Mesenchymal stem cell (in vitro differentiated cells and primary cell): ENCODE measurements around the gene PDZK1IP1.

Source experiments
- DNase-seq: peaks from one replicate; pipeline ENCODE4 v3.0.0-alpha.2; 2013
- H2AFZ ChIP-seq: one replicate; pipeline ENCODE4 v1.6.1; 2013; ENCODE audit warnings: low read depth, mild to moderate bottlenecking, control low read depth, inconsistent platforms, low read length, moderate library complexity
- H2AK5ac ChIP-seq: 2 replicates; pipeline ENCODE4 v1.6.1; 2013; ENCODE audit warnings: low read length, moderate library complexity, mild to moderate bottlenecking, inconsistent platforms; ENCODE audit not compliant: severe bottlenecking
- H2BK120ac ChIP-seq: one replicate; pipeline ENCODE4 v1.6.1; 2013; ENCODE audit warnings: low read depth, mild to moderate bottlenecking, inconsistent platforms, low read length, moderate library complexity
- H2BK12ac ChIP-seq, 2 experiments: one replicate each; pipeline ENCODE4 v1.6.1; 2013; ENCODE audit warnings: inconsistent platforms in 2 of 2, low read length in 2 of 2, mild to moderate bottlenecking in 2 of 2, moderate library complexity in 2 of 2, control low read depth in 1 of 2
- H2BK15ac ChIP-seq: one replicate; pipeline ENCODE4 v1.6.1; 2013; ENCODE audit warnings: mild to moderate bottlenecking, low read depth, inconsistent platforms; ENCODE audit not compliant: poor library complexity, severe bottlenecking
- H2BK5ac ChIP-seq: 2 replicates; pipeline ENCODE4 v1.6.1; 2013; ENCODE audit warnings: low read depth, mild to moderate bottlenecking, low read length, control low read depth, inconsistent platforms; ENCODE audit not compliant: poor library complexity, severe bottlenecking
- H3K14ac ChIP-seq, 2 experiments: one replicate each; pipeline ENCODE4 v1.6.1; 2013; ENCODE audit warnings: inconsistent platforms in 2 of 2, low read length in 2 of 2, control low read depth in 1 of 2, mild to moderate bottlenecking in 1 of 2, moderate library complexity in 1 of 2
- H3K18ac ChIP-seq, 2 experiments: one replicate each; pipeline ENCODE4 v1.6.1; 2013; ENCODE audit warnings: inconsistent platforms in 2 of 2, low read length in 2 of 2, control low read depth in 1 of 2, low read depth in 1 of 2, mild to moderate bottlenecking in 1 of 2
- H3K23ac ChIP-seq, 2 experiments: one replicate each; pipeline ENCODE4 v1.6.1; 2013; ENCODE audit warnings: inconsistent platforms in 2 of 2, low read length in 2 of 2, mild to moderate bottlenecking in 2 of 2, moderate library complexity in 2 of 2, control low read depth in 1 of 2
- H3K27ac ChIP-seq: 2 replicates; pipeline ENCODE4 v1.5.1; 2013; ENCODE audit warnings: mild to moderate bottlenecking, moderate library complexity, low read length, control low read depth, inconsistent platforms; ENCODE audit not compliant: poor library complexity, severe bottlenecking
- H3K27me3 ChIP-seq, 2 experiments: 2 replicates each; pipeline versions ENCODE4 v1.6.1 to v1.7.0; 2013; ENCODE audit warnings: low read length in 2 of 2, mild to moderate bottlenecking in 2 of 2, moderate library complexity in 2 of 2, control low read depth in 1 of 2, inconsistent platforms in 1 of 2; ENCODE audit not compliant: control insufficient read depth in 1 of 2, insufficient read depth in 1 of 2
- H3K36me3 ChIP-seq, 2 experiments: 2 replicates each; pipeline versions ENCODE4 v1.6.1 to v1.7.0; 2013; ENCODE audit warnings: low read length in 2 of 2, control low read depth in 1 of 2, inconsistent platforms in 1 of 2, low read depth in 1 of 2, mild to moderate bottlenecking in 1 of 2; ENCODE audit not compliant: insufficient read depth in 2 of 2, control insufficient read depth in 1 of 2
- H3K4ac ChIP-seq, 2 experiments: one replicate each; pipeline ENCODE4 v1.6.1; 2013; ENCODE audit warnings: inconsistent platforms in 2 of 2, low read length in 2 of 2, mild to moderate bottlenecking in 2 of 2, moderate library complexity in 2 of 2, control low read depth in 1 of 2, low read depth in 1 of 2
- H3K4me1 ChIP-seq: 2 replicates; pipeline ENCODE4 v1.6.1; 2013; ENCODE audit warnings: low read depth, low read length, control low read depth; ENCODE audit not compliant: control insufficient read depth, insufficient read depth
- H3K4me2 ChIP-seq: 2 replicates; pipeline ENCODE4 v1.6.1; 2013; ENCODE audit warnings: low read length, mild to moderate bottlenecking, inconsistent platforms; ENCODE audit not compliant: poor library complexity, severe bottlenecking
- H3K4me3 ChIP-seq, 2 experiments: 2 replicates each; pipeline versions ENCODE4 v1.5.1 to v1.7.0; 2013; ENCODE audit warnings: low read length in 2 of 2, mild to moderate bottlenecking in 2 of 2, control low read depth in 1 of 2, low read depth in 1 of 2; ENCODE audit not compliant: insufficient read depth in 1 of 2
- H3K79me1 ChIP-seq: replicated peaks from 2 replicates; pipeline ENCODE4 v1.6.1; 2013; ENCODE audit warnings: mild to moderate bottlenecking, control low read depth, low read length, inconsistent platforms; ENCODE audit not compliant: poor library complexity, severe bottlenecking
- H3K9ac ChIP-seq: 2 replicates; pipeline ENCODE4 v1.7.0; 2013; ENCODE audit warnings: mild to moderate bottlenecking, low read length, moderate library complexity
- H3K9me3 ChIP-seq: 2 replicates; pipeline ENCODE4 v1.7.0; 2013; ENCODE audit warnings: mild to moderate bottlenecking, low read length; ENCODE audit not compliant: control insufficient read depth
- H4K8ac ChIP-seq: one replicate; pipeline ENCODE4 v1.6.1; 2013; ENCODE audit warnings: inconsistent platforms, mild to moderate bottlenecking, low read length, moderate library complexity
- H4K91ac ChIP-seq: one replicate; pipeline ENCODE4 v1.6.1; 2013; ENCODE audit warnings: mild to moderate bottlenecking, low read length, inconsistent platforms
- WGBS: methylation state at CpG from one replicate; pipeline ENCODE4 v1.1.7; 2013; ENCODE audit warnings: mixed read lengths; 5-methylcytosine and 5-hydroxymethylcytosine counted together

PDZK1IP1 gene

GRCh38 chr1:47210666-47211065 lies 20.8 kb upstream of the PDZK1IP1 start:
- Histone ChIP-seq H3K9me3 (no peaks in the 10 kb centered on the region), H2BK5ac (no peak overlapping the region), H3K36me3 (no peaks in the 10 kb centered on the region), H3K4ac (no peak overlapping the region), H3K27me3 (peaks cover 4 to 21% of the 10 kb centered on the region in 2 experiments), H2AK5ac (no peak overlapping the region), H4K91ac (no peak overlapping the region), H3K23ac (no peak overlapping the region), H3K27ac (no peak overlapping the region), H3K4me3 (no peak overlapping the region), H4K8ac (no peak overlapping the region), H2BK12ac (no peak overlapping the region), H3K18ac (no peak overlapping the region), H2BK120ac (no peak overlapping the region), H2AFZ (no peak overlapping the region), H3K9ac (no peak overlapping the region), H2BK15ac (no peak overlapping the region), H3K4me2 (no peak overlapping the region), H3K79me1 (no peaks in the 10 kb centered on the region), H3K4me1 (peaks cover 17% of the 10 kb centered on the region), H3K14ac (no peak overlapping the region)
- 90% methylated on average over 3 of the region's 3 CpGs for WGBS
- no peak for DNase-seq

GRCh38 chr1:47209725-47210325 lies 20.0 kb upstream of the PDZK1IP1 start:
- Histone ChIP-seq H2BK120ac (no peak overlapping the region), H2BK5ac (no peak overlapping the region), H2BK15ac (no peak overlapping the region), H3K4me2 (no peak overlapping the region), H3K27ac (no peak overlapping the region), H3K23ac (no peak overlapping the region), H3K9me3 (no peaks in the 10 kb centered on the region), H3K4me3 (no peak overlapping the region), H2BK12ac (no peak overlapping the region), H3K9ac (no peak overlapping the region), H4K91ac (no peak overlapping the region), H3K36me3 (no peaks in the 10 kb centered on the region), H2AFZ (no peak overlapping the region), H4K8ac (no peak overlapping the region), H3K18ac (no peak overlapping the region), H2AK5ac (no peak overlapping the region), H3K27me3 (peaks cover 8 to 23% of the 10 kb centered on the region in 2 experiments), H3K79me1 (no peaks in the 10 kb centered on the region), H3K14ac (no peak overlapping the region), H3K4me1 (peaks cover 17% of the 10 kb centered on the region), H3K4ac (no peak overlapping the region)
- WGBS = 89% methylated on average over 2 of the region's 3 CpGs
- no peak for DNase-seq

DNA sequence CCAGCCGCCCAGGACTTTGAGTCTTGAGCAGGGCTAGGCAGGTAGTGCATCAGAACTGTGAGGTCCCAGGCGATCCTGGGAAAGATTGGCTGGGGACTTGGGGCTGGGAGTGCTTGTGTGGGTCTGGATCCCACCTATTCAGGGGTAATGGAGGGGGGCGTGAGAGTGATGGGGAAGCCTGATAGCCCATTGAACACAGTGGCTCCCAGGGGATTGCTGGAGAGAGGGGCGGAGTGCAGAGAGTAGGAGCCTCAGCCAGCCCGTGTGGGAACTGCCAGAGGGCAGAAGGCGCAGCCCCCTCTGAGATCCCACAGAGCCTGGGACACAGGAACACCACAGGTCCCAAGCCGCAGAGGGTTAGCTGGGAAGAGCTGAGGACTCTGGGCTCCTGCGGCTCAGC lies 19.3 kb upstream of the PDZK1IP1 start:
- Histone ChIP-seq H3K23ac (no peak overlapping the region), H2BK12ac (no peak overlapping the region)

DNA sequence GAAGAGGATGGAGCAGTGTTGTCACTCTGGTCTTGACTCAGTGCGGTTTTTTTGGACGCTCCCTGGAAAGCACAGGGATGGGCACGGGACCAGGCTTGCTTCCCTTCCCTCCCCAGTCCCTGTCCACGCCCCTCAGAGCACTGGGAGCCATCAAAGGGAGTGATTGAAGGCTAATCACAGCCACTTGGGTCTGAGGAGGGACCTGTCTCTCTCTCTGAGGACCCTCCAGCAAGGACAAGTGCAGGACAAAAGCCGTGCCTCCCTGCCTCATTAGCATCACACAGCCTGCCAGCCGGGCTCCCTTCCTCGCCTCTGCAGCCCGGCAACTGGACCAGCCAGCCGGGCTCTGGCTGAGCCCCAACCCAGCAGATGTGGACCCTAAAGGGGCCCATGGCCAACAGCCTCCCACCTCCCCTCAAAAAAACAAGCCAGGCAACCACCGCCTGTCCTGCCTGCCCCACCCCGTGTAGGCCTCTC lies 18.6 kb upstream of the PDZK1IP1 start:
- H2BK12ac ChIP-seq = no peak overlapping the region
- no peak overlapping the region for H4K8ac ChIP-seq
- H3K4ac ChIP-seq = no peak overlapping the region
- no peak overlapping the region for H3K27ac ChIP-seq
- no peaks in the 10 kb centered on the region for H3K36me3 ChIP-seq
- H4K91ac ChIP-seq = no peak overlapping the region
- H3K27me3 ChIP-seq = peaks cover 12 to 15% of the 10 kb centered on the region in 2 experiments
- H3K23ac ChIP-seq = no peak overlapping the region
- no peak overlapping the region for H3K9ac ChIP-seq
- H3K14ac ChIP-seq = no peak overlapping the region
- WGBS = 25% methylated on average over 11 of the region's 11 CpGs
- DNase-seq = no peak
- H2BK15ac ChIP-seq = no peak overlapping the region
- H3K18ac ChIP-seq = no peak overlapping the region
- H3K4me1 ChIP-seq = peaks cover 17% of the 10 kb centered on the region
- no peaks in the 10 kb centered on the region for H3K79me1 ChIP-seq
- no peaks in the 10 kb centered on the region for H3K9me3 ChIP-seq
- no peak overlapping the region for H3K4me3 ChIP-seq
- no peak overlapping the region for H2AK5ac ChIP-seq
- H2AFZ ChIP-seq = no peak overlapping the region
- H2BK120ac ChIP-seq = no peak overlapping the region
- H3K4me2 ChIP-seq = no peak overlapping the region
- no peak overlapping the region for H2BK5ac ChIP-seq

More for the DNA sequence above, 19.3 kb upstream of the PDZK1IP1 start:
- Histone ChIP-seq H3K27ac (no peak overlapping the region), H3K14ac (no peak overlapping the region), H3K79me1 (no peaks in the 10 kb centered on the region), H3K4me1 (peaks cover 17% of the 10 kb centered on the region), H3K9me3 (no peaks in the 10 kb centered on the region), H3K4me3 (no peak overlapping the region), H2BK120ac (no peak overlapping the region), H2AFZ (no peak overlapping the region), H2AK5ac (no peak overlapping the region), H4K8ac (no peak overlapping the region), H3K4me2 (no peak overlapping the region), H2BK15ac (no peak overlapping the region), H3K4ac (no peak overlapping the region), H3K27me3 (peaks cover 12 to 19% of the 10 kb centered on the region in 2 experiments), H4K91ac (no peak overlapping the region), H2BK5ac (no peak overlapping the region), H3K36me3 (no peaks in the 10 kb centered on the region), H3K9ac (no peak overlapping the region), H3K18ac (no peak overlapping the region)
- DNase-seq = no peak
- 56% methylated on average over 8 of the region's 8 CpGs for WGBS
